Muscle of arm (tissue), 12 donors: Measurements from ENCODE around the gene HNMT. TPM values are rescaled to one million over a fixed set of nuclear protein-coding genes. Genes with fewer than 3 reads are reported as not detected.

Source experiments
- DNase-seq: peaks from one replicate; pipeline ENCODE4 v3.0.0-alpha.2; 2013
- polyA plus RNA-seq, 12 donors: library from polyadenylated mRNA; unstranded; fragments of 120-200 nt; gene quantifications; one replicate each; pipeline ENCODE4 v1.2.1, GENCODE V29; 2013; ENCODE audit not compliant: insufficient read length in 12 of 12

Gene HNMT
- polyA plus RNA-seq, 12 donors = 18.1 to 34.2 (median 23.4) TPM; not detected in 1

GRCh38 chr2:137943678-137944347 lies 20.5 kb upstream of the HNMT start:
- no peak for DNase-seq

GRCh38 chr2:137944714-137945113 lies 19.6 kb upstream of the HNMT start:
- no peak for DNase-seq

- DNase-seq = no peak
These were observed 19.0 kb upstream of the HNMT start for GRCh38 chr2:137945229-137945628.

GRCh38 chr2:137946227-137946626 lies 18.0 kb upstream of the HNMT start:
- no peak for DNase-seq

GRCh38 chr2:137947032-137947727 lies 17.1 kb upstream of the HNMT start:
- DNase-seq = no peak

GRCh38 chr2:137947728-137948336 lies 16.4 kb upstream of the HNMT start:
- DNase-seq = peak; percentile 66

- DNase-seq = no peak
These were observed 15.4 kb upstream of the HNMT start for GRCh38 chr2:137948894-137949293.

GRCh38 chr2:137950238-137950637 lies 14.0 kb upstream of the HNMT start:
- DNase-seq = no peak

GRCh38 chr2:137951586-137951985 lies 12.7 kb upstream of the HNMT start:
- no peak for DNase-seq

GRCh38 chr2:137952586-137953129 lies 11.6 kb upstream of the HNMT start:
- DNase-seq = peak; percentile 59

GRCh38 chr2:137955536-137955935 lies 8.7 kb upstream of the HNMT start:
- no peak for DNase-seq

GRCh38 chr2:137957033-137957432 lies 7.2 kb upstream of the HNMT start:
- no peak for DNase-seq

- no peak for DNase-seq
These were observed 5.1 kb upstream of the HNMT start for GRCh38 chr2:137959166-137959565.

- DNase-seq = no peak
These were observed 4.0 kb upstream of the HNMT start for GRCh38 chr2:137960223-137960622.

GRCh38 chr2:137961602-137962001 lies 2.7 kb upstream of the HNMT start:
- no peak for DNase-seq

GRCh38 chr2:137963535-137964065 lies 673 bp upstream of the HNMT start:
- no peak for DNase-seq

- DNase-seq = no peak
These were observed 686 bp downstream of the HNMT start for GRCh38 chr2:137964859-137965459.

- no peak for DNase-seq
These were observed 1.8 kb downstream of the HNMT start for GRCh38 chr2:137966043-137966442.

GRCh38 chr2:137967042-137967441 lies 2.8 kb downstream of the HNMT start:
- no peak for DNase-seq

GRCh38 chr2:137968477-137969417 lies 4.5 kb downstream of the HNMT start:
- DNase-seq = no peak

- DNase-seq = peak; percentile 23
These were observed 5.1 kb downstream of the HNMT start for GRCh38 chr2:137969418-137969765.
